CD14-positive monocyte (primary cell): Measurements from ENCODE around the gene GRIK4. TPM values are rescaled to one million over a fixed set of nuclear protein-coding genes. Genes with fewer than 3 reads are reported as not detected.

Experiments
- DNase-seq, 3 donors: peaks; one replicate each; pipeline ENCODE4 v3.0.0-alpha.2; 2011 to 2022
- H2AFZ ChIP-seq: 2 replicates; pipeline ENCODE4 v1.6.0; 2012; ENCODE audit warnings: mild to moderate bottlenecking, low read depth, low read length, inconsistent platforms; ENCODE audit not compliant: insufficient read depth, poor library complexity, severe bottlenecking
- H3K27ac ChIP-seq, 2 donors: 1 replicate in 1 of 2; 2 replicates in 1 of 2; pipeline ENCODE4 v1.5.1; 2012 to 2013; ENCODE audit warnings: low read length in 2 of 2, control low read depth in 1 of 2, inconsistent platforms in 1 of 2, low read depth in 1 of 2, mild to moderate bottlenecking in 1 of 2
- H3K27me3 ChIP-seq, 2 donors: one replicate each; pipeline versions ENCODE4 v1.6.0 to v1.6.1; 2011 to 2013; ENCODE audit warnings: low read length in 2 of 2; ENCODE audit not compliant: control insufficient read depth in 2 of 2, insufficient read depth in 2 of 2
- H3K36me3 ChIP-seq, 2 donors: replicated peaks in 1 of 2; 1 replicate in 1 of 2; 2 replicates in 1 of 2; pipeline versions ENCODE4 v1.5.1 to v1.6.1; 2012 to 2013; ENCODE audit warnings: low read length in 2 of 2, control low read depth in 1 of 2, inconsistent platforms in 1 of 2, mild to moderate bottlenecking in 1 of 2; ENCODE audit not compliant: insufficient read depth in 2 of 2, control insufficient read depth in 1 of 2
- H3K4me1 ChIP-seq, 2 donors: 1 replicate in 1 of 2; 2 replicates in 1 of 2; pipeline versions ENCODE4 v1.5.1 to v1.6.1; 2012 to 2013; ENCODE audit warnings: low read length in 2 of 2, control low read depth in 1 of 2, inconsistent platforms in 1 of 2, mild to moderate bottlenecking in 1 of 2, moderate library complexity in 1 of 2; ENCODE audit not compliant: insufficient read depth in 2 of 2, control insufficient read depth in 1 of 2
- H3K4me2 ChIP-seq: replicated peaks from 2 replicates; pipeline ENCODE3; 2012; ENCODE audit warnings: low read length, moderate library complexity, mild to moderate bottlenecking; ENCODE audit not compliant: poor library complexity, severe bottlenecking; ENCODE audit errors: extremely low read depth
- H3K4me3 ChIP-seq, 3 experiments: fragments of 200-600 bp in 1 of 3; sonication (generic) in 1 of 3; replicated peaks in 1 of 3; 1 replicate in 2 of 3; 2 replicates in 1 of 3; pipeline ENCODE4 v1.5.1; 2011 to 2013; ENCODE audit warnings: low read length in 3 of 3, mild to moderate bottlenecking in 3 of 3, control low read depth in 2 of 3, low read depth in 2 of 3, inconsistent platforms in 1 of 3, moderate library complexity in 1 of 3
- H3K79me2 ChIP-seq: 2 replicates; pipeline ENCODE4 v1.6.0; 2012; ENCODE audit warnings: mild to moderate bottlenecking, control low read depth, inconsistent platforms, low read length, moderate library complexity; ENCODE audit not compliant: insufficient read depth
- H3K9ac ChIP-seq: 2 replicates; pipeline ENCODE4 v1.6.0; 2017; ENCODE audit warnings: low read length, mild to moderate bottlenecking; ENCODE audit not compliant: insufficient read depth, poor library complexity, severe bottlenecking
- H3K9me3 ChIP-seq, 2 donors: replicated peaks in 1 of 2; 1 replicate in 1 of 2; 2 replicates in 1 of 2; pipeline versions ENCODE4 v1.5.1 to v1.6.1; 2012 to 2013; ENCODE audit warnings: low read length in 2 of 2, control low read depth in 1 of 2; ENCODE audit not compliant: control insufficient read depth in 1 of 2, insufficient read depth in 1 of 2
- H4K20me1 ChIP-seq: 2 replicates; pipeline ENCODE4 v1.6.0; 2012; ENCODE audit warnings: mild to moderate bottlenecking, low read length, control low read depth, moderate library complexity; ENCODE audit not compliant: insufficient read depth
- H3K27ac Mint-ChIP-seq, 7 donors: one replicate each; pipeline ENCODE4 v1.8.0; 2020; ENCODE audit warnings: mild to moderate bottlenecking in 7 of 7, mixed read lengths in 7 of 7, moderate library complexity in 6 of 7, inconsistent platforms in 2 of 7
- H3K27me3 Mint-ChIP-seq, 3 donors: one replicate each; pipeline ENCODE4 v1.8.0; 2021 to 2022; ENCODE audit warnings: low read depth in 3 of 3, mild to moderate bottlenecking in 3 of 3, mixed read lengths in 3 of 3, moderate library complexity in 3 of 3, inconsistent platforms in 1 of 3
- H3K36me3 Mint-ChIP-seq, 2 donors: one replicate each; pipeline ENCODE4 v1.8.0; 2020; ENCODE audit warnings: mixed read lengths in 2 of 2, inconsistent platforms in 1 of 2, mild to moderate bottlenecking in 1 of 2
- H3K4me1 Mint-ChIP-seq: one replicate; pipeline ENCODE4 v1.8.0; 2020; ENCODE audit warnings: mild to moderate bottlenecking, mixed read lengths
- H3K4me3 Mint-ChIP-seq, 2 donors: one replicate each; pipeline ENCODE4 v1.8.0; 2020; ENCODE audit warnings: mild to moderate bottlenecking in 2 of 2, mixed read lengths in 2 of 2, moderate library complexity in 1 of 2
- H3K9me3 Mint-ChIP-seq, 7 donors: one replicate each; pipeline ENCODE4 v1.8.0; 2020 to 2022; ENCODE audit warnings: mixed read lengths in 7 of 7, mild to moderate bottlenecking in 6 of 7, moderate library complexity in 6 of 7, inconsistent platforms in 2 of 7
- WGBS: methylation state at CpG from one replicate; pipeline ENCODE4 v1.1.5; 2013; ENCODE audit warnings: missing lambda C conversion rate; ENCODE audit not compliant: insufficient coverage; 5-methylcytosine and 5-hydroxymethylcytosine counted together
- intact Hi-C, 2 donors: fragments of 100-400 bp; cut with micrococcal nuclease; formaldehyde crosslinking; loops; one replicate each; pipeline versions ENCODE4 v1.15.0 to v1.15.1; 2023
- polyA plus RNA-seq, 3 donors: library from polyadenylated mRNA; depleted of rRNA in 1 of 3; unstranded in 2 of 3; stranded (reverse) in 1 of 3; fragments of 300-500 nt in 2 of 3; fragments of >200 nt in 1 of 3; fragmentation: Illumina TruSeq in 2 of 3; gene quantifications; 1 replicate in 2 of 3; 2 replicates in 1 of 3; pipeline ENCODE4 v1.2.3, GENCODE V29; 2012 to 2021
- TF ChIP-seq, protein P1 (sequence below): fragments of 200-600 bp; IDR thresholded peaks from one replicate; pipeline ENCODE4 v1.8.0; 2022; ENCODE audit warnings: antibody characterized with exemption, mild to moderate bottlenecking

Gene GRIK4
- polyA plus RNA-seq, 3 donors: not detected

GRCh38 chr11:120647681-120648080, 136.1 kb downstream of the GRIK4 start:
- Mint-ChIP-seq H3K4me3 (no peak overlapping the region), H3K27ac (no peak overlapping the region), H3K4me1 (no peaks in the 10 kb centered on the region), H3K36me3 (no peaks in the 10 kb centered on the region), H3K9me3 (no peaks in the 10 kb centered on the region), H3K27me3 (peaks cover 8 to 22% (median 18%) of the 10 kb centered on the region in 3 donors)
- Histone ChIP-seq H3K79me2 (no peaks in the 10 kb centered on the region), H4K20me1 (no peaks in the 10 kb centered on the region), H2AFZ (no peak overlapping the region), H3K36me3 (no peaks in the 10 kb centered on the region), H3K27ac (no peak overlapping the region), H3K9me3 (no peaks in the 10 kb centered on the region), H3K9ac (no peak overlapping the region), H3K4me3 (no peak overlapping the region), H3K4me1 (no peaks in the 10 kb centered on the region), H3K27me3 (no peaks in the 10 kb centered on the region), H3K4me2 (no peak overlapping the region)
- TF ChIP-seq, protein P1, sequence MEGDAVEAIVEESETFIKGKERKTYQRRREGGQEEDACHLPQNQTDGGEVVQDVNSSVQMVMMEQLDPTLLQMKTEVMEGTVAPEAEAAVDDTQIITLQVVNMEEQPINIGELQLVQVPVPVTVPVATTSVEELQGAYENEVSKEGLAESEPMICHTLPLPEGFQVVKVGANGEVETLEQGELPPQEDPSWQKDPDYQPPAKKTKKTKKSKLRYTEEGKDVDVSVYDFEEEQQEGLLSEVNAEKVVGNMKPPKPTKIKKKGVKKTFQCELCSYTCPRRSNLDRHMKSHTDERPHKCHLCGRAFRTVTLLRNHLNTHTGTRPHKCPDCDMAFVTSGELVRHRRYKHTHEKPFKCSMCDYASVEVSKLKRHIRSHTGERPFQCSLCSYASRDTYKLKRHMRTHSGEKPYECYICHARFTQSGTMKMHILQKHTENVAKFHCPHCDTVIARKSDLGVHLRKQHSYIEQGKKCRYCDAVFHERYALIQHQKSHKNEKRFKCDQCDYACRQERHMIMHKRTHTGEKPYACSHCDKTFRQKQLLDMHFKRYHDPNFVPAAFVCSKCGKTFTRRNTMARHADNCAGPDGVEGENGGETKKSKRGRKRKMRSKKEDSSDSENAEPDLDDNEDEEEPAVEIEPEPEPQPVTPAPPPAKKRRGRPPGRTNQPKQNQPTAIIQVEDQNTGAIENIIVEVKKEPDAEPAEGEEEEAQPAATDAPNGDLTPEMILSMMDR: no peak
- 85% methylated on average over 9 of the region's 12 CpGs for whole genome bisulfite sequencing
- intact Hi-C loops: no loop called here
- DNase-seq: no peak

DNA sequence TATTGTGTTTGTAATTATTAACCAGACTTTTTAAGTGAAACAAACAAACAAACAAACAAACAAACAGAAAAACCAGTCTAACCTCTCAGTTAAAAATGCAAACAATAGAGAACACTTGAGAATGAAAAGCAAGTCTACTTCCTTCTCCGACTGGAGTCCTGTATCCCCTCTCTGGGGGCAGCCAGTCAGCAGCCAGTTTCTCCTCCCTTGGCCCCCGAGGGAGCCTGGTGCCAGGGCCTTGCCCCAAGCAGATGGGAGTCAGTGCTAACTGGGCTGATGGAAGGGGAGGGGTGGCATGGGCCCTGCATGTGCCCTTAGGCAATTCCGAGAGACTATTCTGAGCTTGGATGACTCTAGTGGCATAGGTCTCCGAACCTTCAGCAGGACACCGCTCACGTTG, 137.2 kb downstream of the GRIK4 start:
- no peak overlapping the region for H3K4me3 Mint-ChIP-seq
- Histone ChIP-seq H3K9ac (no peak overlapping the region), H3K4me3 (no peak overlapping the region), H4K20me1 (no peaks in the 10 kb centered on the region), H2AFZ (no peak overlapping the region), H3K27me3 (no peaks in the 10 kb centered on the region), H3K4me1 (no peaks in the 10 kb centered on the region), H3K9me3 (no peaks in the 10 kb centered on the region), H3K36me3 (no peaks in the 10 kb centered on the region), H3K27ac (no peak overlapping the region), H3K79me2 (no peaks in the 10 kb centered on the region), H3K4me2 (no peak overlapping the region)
- H3K9me3 Mint-ChIP-seq: peaks cover 0 to 2% (median 0%) of the 10 kb centered on the region in 7 donors
- TF ChIP-seq, protein P1: no peak
- H3K27me3 Mint-ChIP-seq: peaks cover 8 to 18% (median 14%) of the 10 kb centered on the region in 3 donors
- intact Hi-C loops: no loop called here
- DNase-seq: no peak
- H3K27ac Mint-ChIP-seq: no peak overlapping the region
- 100% methylated on average over 1 of the region's 6 CpGs for WGBS
- H3K36me3 Mint-ChIP-seq: no peaks in the 10 kb centered on the region
- no peaks in the 10 kb centered on the region for H3K4me1 Mint-ChIP-seq
